ENCODE results near the gene PGGHG.

The PGGHG gene

GRCh38 chr11:288478-289397 lies at the start of gene PGGHG:
TSS of gene PGGHG (plus strand) at chr11:289126. CDS start at chr11:289817, 691 bp downstream.
- peak; percentile 59 for DNase-seq

- DNase-seq, result no peak
These were observed 48.6 kb upstream of the PGGHG start for GRCh38 chr11:240315-240714.

GRCh38 chr11:241634-242033 lies 47.3 kb upstream of the PGGHG start:
- no peak for DNase-seq

GRCh38 chr11:244376-244775 lies 44.5 kb upstream of the PGGHG start:
- DNase-seq, result no peak

- no peak for DNase-seq
These were observed 39.9 kb upstream of the PGGHG start for GRCh38 chr11:249062-249461.

- no peak for DNase-seq
These were observed 38.7 kb upstream of the PGGHG start for GRCh38 chr11:250274-250673.

GRCh38 chr11:250740-251299 lies 38.1 kb upstream of the PGGHG start:
- DNase-seq, result peak; percentile 74

- no peak for DNase-seq
These were observed 37.4 kb upstream of the PGGHG start for GRCh38 chr11:251550-251949.

- no peak for DNase-seq
These were observed 36.3 kb upstream of the PGGHG start for GRCh38 chr11:252666-253065.

- DNase-seq, result no peak
These were observed 35.6 kb upstream of the PGGHG start for GRCh38 chr11:253160-253885.

GRCh38 chr11:253886-254270 lies 35.0 kb upstream of the PGGHG start:
- DNase-seq, result no peak

- DNase-seq, result no peak
These were observed 33.8 kb upstream of the PGGHG start for GRCh38 chr11:255176-255575.

- DNase-seq, result no peak
These were observed 33.1 kb upstream of the PGGHG start for GRCh38 chr11:255816-256215.

- no peak for DNase-seq
These were observed 31.8 kb upstream of the PGGHG start for GRCh38 chr11:256952-257737.

- DNase-seq, result no peak
These were observed 31.0 kb upstream of the PGGHG start for GRCh38 chr11:257766-258493.

GRCh38 chr11:259413-259812 lies 29.5 kb upstream of the PGGHG start:
- no peak for DNase-seq

- DNase-seq, result no peak
These were observed 27.3 kb upstream of the PGGHG start for GRCh38 chr11:261624-262023.

GRCh38 chr11:266676-267439 lies 22.1 kb upstream of the PGGHG start:
- no peak for DNase-seq

GRCh38 chr11:267491-267994 lies 21.4 kb upstream of the PGGHG start:
- DNase-seq, result peak; percentile 41

GRCh38 chr11:268716-269145 lies 20.2 kb upstream of the PGGHG start:
- peak; percentile 69 for DNase-seq
